K562 (cell line): ENCODE results near the gene IL27RA. TPM values are rescaled to one million over a fixed set of nuclear protein-coding genes. Genes with fewer than 3 reads are reported as not detected.

Experiments used
- CBX8 ChIP-seq: fragments of 200-600 bp; sonication (generic); IDR thresholded peaks from 2 replicates; pipeline ENCODE4 v1.6.1; 2012; ENCODE audit warnings: borderline replicate concordance, mixed run types, low read depth, mild to moderate bottlenecking, moderate library complexity, mixed read lengths, low read length, control low read depth, inconsistent platforms; ENCODE audit not compliant: poor library complexity, severe bottlenecking; ENCODE audit errors: extremely low read depth
- HOXB6 ChIP-seq: fragments of 250-450 bp; sonication (Bioruptor Pico); IDR thresholded peaks from 2 replicates; pipeline ENCODE4 v1.5.1; 2022; ENCODE audit warnings: mild to moderate bottlenecking, borderline replicate concordance
- ILK ChIP-seq: fragments of 450-650 bp; IDR thresholded peaks from 2 replicates; pipeline ENCODE4 v1.6.1; 2016; ENCODE audit warnings: missing genetic modification characterization, low read depth, mild to moderate bottlenecking, missing compliant biosample characterization, moderate library complexity, borderline replicate concordance
- MCM3 ChIP-seq: fragments of 450-650 bp; IDR thresholded peaks from 2 replicates; pipeline ENCODE4 v1.6.1; 2016
- MECOM ChIP-seq: fragments of 250-450 bp; sonication (Bioruptor Pico); IDR thresholded peaks from 2 replicates; pipeline ENCODE4 v1.8.0; 2022; ENCODE audit warnings: inconsistent platforms
- MTA3 ChIP-seq: fragments of 450-650 bp; formaldehyde crosslinking; IDR thresholded peaks from 2 replicates; pipeline ENCODE4 v1.6.1; 2017; ENCODE audit warnings: mild to moderate bottlenecking, borderline replicate concordance
- RBM17 ChIP-seq: fragments of 200-400 bp; formaldehyde crosslinking; IDR thresholded peaks from 2 replicates; pipeline ENCODE4 v1.6.1; 2017; ENCODE audit warnings: low read depth, mild to moderate bottlenecking, low read length, borderline replicate concordance
- SIX5 ChIP-seq, 2 experiments: IDR thresholded peaks; 2 replicates each; pipeline ENCODE4 v1.6.1; 2011; ENCODE audit warnings: low read length in 2 of 2, borderline replicate concordance in 1 of 2, low read depth in 1 of 2, mild to moderate bottlenecking in 1 of 2, moderate library complexity in 1 of 2; ENCODE audit not compliant: insufficient read depth in 1 of 2
- SP1 ChIP-seq: sonication (generic); formaldehyde crosslinking; IDR thresholded peaks from 2 replicates; pipeline ENCODE4 v1.8.1; 2022; ENCODE audit warnings: mild to moderate bottlenecking, missing genetic modification reagents
- ZNF778 ChIP-seq: fragments of 450-650 bp; formaldehyde crosslinking; IDR thresholded peaks from 2 replicates; pipeline ENCODE4 v1.4.0; 2020; ENCODE audit warnings: mild to moderate bottlenecking, moderate library complexity
- polyA plus RNA-seq, 8 experiments: library from polyadenylated mRNA; depleted of rRNA in 4 of 8; stranded (reverse) in 5 of 8; unstranded in 3 of 8; fragments of >200 nt; fragmentation: Nextera tagmentation in 2 of 8; fragmentation: Illumina TruSeq in 1 of 8; extraction: Ambion mirVana in 2 of 8; extraction: Trizol in 1 of 8; gene quantifications; 2 replicates each; pipeline versions ENCODE4 v1.2.1 to v1.2.3, GENCODE V29; 2011 to 2014; ENCODE audit warnings: inconsistent platforms in 1 of 8, missing spikeins in 1 of 8
- total RNA-seq, 7 experiments: library from RNA; depleted of rRNA in 6 of 7; stranded (reverse); fragments of >200 nt in 6 of 7; fragmentation: Illumina TruSeq in 2 of 7; extraction: Trizol in 2 of 7; gene quantifications; 2 replicates each; pipeline versions ENCODE4 v1.2.1 to v1.2.3, GENCODE V29; 2011 to 2021; ENCODE audit warnings: low replicate concordance in 1 of 7
- TF ChIP-seq, protein P1 (sequence below), 2 experiments: fragments of 150-350 bp in 1 of 2; IDR thresholded peaks; 2 replicates each; pipeline ENCODE4 v1.6.1; 2012 to 2016; ENCODE audit warnings: low read depth in 2 of 2, low read length in 2 of 2, mild to moderate bottlenecking in 1 of 2, moderate library complexity in 1 of 2
- TF ChIP-seq, protein P2 (sequence below): sonication (generic); formaldehyde crosslinking; IDR thresholded peaks from 2 replicates; pipeline ENCODE4 v1.8.0; 2022; ENCODE audit warnings: missing genetic modification reagents, mild to moderate bottlenecking, borderline replicate concordance
- TF ChIP-seq, protein P3 (sequence below): fragments of 250-450 bp; sonication (Bioruptor Pico); IDR thresholded peaks from 2 replicates; pipeline ENCODE4 v1.5.0; 2022; ENCODE audit warnings: mild to moderate bottlenecking
- TF ChIP-seq, protein P4 (sequence below), 2 experiments: fragments of 450-650 bp in 1 of 2; sonication (generic) in 1 of 2; formaldehyde crosslinking in 1 of 2; IDR thresholded peaks in 1 of 2; conservative IDR thresholded peaks in 1 of 2; 2 replicates each; pipeline versions ENCODE4 v1.6.1 to v1.8.1; 2016 to 2023; ENCODE audit warnings: mild to moderate bottlenecking in 2 of 2, moderate library complexity in 2 of 2, inconsistent platforms in 1 of 2, missing genetic modification reagents in 1 of 2

Gene IL27RA
- total and polyA plus RNA-seq, 9 of the 15 experiments (the other 6 are each of a cell fraction or from before 2014, with no cell fraction given) = 1.9 to 15.9 (median 12.0) TPM

DNA sequence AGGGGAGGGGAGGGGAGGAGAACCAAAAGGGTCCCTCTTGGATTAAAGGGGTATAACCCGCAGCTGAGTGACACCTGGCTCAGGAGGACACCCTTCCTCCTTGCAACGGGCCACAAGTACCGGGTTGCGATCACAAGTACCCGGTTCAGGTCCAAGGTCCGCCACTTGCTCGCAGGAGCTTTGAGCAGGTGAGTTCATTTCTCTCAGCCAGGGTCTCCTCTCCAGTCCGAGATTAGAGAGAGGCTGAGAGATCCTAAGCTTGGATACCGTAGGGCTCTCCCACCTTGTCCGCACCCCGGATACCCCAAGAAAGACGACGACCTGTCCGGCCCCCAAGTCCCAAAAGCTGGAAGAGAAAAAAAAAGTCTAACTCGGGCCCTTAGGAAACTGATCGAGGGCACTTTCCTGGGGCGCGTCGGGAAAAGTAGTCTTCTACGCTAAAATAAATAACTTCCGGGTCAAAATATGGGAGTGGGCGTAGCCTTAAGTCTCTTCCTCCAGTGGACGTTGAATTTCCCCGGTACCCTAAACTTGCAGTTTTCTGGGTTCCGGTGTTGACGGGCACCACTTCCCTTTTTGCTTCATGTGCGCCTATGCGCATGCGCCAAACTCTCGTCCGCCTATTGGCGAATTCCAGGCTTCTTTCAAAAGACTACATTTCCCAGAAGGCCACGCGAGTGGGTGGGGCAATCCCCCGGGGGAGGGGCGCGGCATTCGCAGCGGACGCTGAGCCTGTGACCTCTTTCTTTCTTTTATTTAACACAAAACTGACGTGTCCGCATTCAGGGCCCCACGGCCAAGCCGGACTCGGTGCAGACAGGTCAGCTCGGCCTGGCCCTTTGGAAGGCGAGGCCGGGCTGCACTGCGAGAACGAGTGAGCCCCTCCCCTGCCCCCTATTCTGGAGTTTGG lies 49.6 kb downstream of the IL27RA start (continued):
- TF ChIP-seq, protein P1, sequence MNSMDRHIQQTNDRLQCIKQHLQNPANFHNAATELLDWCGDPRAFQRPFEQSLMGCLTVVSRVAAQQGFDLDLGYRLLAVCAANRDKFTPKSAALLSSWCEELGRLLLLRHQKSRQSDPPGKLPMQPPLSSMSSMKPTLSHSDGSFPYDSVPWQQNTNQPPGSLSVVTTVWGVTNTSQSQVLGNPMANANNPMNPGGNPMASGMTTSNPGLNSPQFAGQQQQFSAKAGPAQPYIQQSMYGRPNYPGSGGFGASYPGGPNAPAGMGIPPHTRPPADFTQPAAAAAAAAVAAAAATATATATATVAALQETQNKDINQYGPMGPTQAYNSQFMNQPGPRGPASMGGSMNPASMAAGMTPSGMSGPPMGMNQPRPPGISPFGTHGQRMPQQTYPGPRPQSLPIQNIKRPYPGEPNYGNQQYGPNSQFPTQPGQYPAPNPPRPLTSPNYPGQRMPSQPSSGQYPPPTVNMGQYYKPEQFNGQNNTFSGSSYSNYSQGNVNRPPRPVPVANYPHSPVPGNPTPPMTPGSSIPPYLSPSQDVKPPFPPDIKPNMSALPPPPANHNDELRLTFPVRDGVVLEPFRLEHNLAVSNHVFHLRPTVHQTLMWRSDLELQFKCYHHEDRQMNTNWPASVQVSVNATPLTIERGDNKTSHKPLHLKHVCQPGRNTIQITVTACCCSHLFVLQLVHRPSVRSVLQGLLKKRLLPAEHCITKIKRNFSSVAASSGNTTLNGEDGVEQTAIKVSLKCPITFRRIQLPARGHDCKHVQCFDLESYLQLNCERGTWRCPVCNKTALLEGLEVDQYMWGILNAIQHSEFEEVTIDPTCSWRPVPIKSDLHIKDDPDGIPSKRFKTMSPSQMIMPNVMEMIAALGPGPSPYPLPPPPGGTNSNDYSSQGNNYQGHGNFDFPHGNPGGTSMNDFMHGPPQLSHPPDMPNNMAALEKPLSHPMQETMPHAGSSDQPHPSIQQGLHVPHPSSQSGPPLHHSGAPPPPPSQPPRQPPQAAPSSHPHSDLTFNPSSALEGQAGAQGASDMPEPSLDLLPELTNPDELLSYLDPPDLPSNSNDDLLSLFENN (IDR thresholded peaks at IDR 0.05; ENCODE audit: low read depth in 2 of 2, low read length in 2 of 2) = no peak
- no peak for TF ChIP-seq ZNF778 (CRISPR knock-in tag)
- no peak for TF ChIP-seq MECOM (CRISPR knock-in tag)
- no peak for TF ChIP-seq ILK (tag)
- peak; percentile 97 for TF ChIP-seq SP1 (CRISPR knock-in tag)
- TF ChIP-seq HOXB6 = no peak
- no peak for TF ChIP-seq CBX8
- TF ChIP-seq, protein P2, sequence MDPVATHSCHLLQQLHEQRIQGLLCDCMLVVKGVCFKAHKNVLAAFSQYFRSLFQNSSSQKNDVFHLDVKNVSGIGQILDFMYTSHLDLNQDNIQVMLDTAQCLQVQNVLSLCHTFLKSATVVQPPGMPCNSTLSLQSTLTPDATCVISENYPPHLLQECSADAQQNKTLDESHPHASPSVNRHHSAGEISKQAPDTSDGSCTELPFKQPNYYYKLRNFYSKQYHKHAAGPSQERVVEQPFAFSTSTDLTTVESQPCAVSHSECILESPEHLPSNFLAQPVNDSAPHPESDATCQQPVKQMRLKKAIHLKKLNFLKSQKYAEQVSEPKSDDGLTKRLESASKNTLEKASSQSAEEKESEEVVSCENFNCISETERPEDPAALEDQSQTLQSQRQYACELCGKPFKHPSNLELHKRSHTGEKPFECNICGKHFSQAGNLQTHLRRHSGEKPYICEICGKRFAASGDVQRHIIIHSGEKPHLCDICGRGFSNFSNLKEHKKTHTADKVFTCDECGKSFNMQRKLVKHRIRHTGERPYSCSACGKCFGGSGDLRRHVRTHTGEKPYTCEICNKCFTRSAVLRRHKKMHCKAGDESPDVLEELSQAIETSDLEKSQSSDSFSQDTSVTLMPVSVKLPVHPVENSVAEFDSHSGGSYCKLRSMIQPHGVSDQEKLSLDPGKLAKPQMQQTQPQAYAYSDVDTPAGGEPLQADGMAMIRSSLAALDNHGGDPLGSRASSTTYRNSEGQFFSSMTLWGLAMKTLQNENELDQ (CRISPR knock-in tag) = no peak
- TF ChIP-seq SIX5 (IDR thresholded peaks at IDR 0.05; ENCODE audit: borderline replicate concordance in 1 of 2, insufficient read depth in 1 of 2, low read depth in 1 of 2, low read length in 2 of 2) = peak; percentile 80 to 84
- TF ChIP-seq MCM3 = no peak
- no peak for TF ChIP-seq RBM17
- TF ChIP-seq MTA3 = 0 out of 2 replicates have a peak, but pooled peaks have one; percentile 42
- TF ChIP-seq, protein P3, sequence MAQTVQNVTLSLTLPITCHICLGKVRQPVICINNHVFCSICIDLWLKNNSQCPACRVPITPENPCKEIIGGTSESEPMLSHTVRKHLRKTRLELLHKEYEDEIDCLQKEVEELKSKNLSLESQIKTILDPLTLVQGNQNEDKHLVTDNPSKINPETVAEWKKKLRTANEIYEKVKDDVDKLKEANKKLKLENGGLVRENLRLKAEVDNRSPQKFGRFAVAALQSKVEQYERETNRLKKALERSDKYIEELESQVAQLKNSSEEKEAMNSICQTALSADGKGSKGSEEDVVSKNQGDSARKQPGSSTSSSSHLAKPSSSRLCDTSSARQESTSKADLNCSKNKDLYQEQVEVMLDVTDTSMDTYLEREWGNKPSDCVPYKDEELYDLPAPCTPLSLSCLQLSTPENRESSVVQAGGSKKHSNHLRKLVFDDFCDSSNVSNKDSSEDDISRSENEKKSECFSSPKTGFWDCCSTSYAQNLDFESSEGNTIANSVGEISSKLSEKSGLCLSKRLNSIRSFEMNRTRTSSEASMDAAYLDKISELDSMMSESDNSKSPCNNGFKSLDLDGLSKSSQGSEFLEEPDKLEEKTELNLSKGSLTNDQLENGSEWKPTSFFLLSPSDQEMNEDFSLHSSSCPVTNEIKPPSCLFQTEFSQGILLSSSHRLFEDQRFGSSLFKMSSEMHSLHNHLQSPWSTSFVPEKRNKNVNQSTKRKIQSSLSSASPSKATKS = no peak
- TF ChIP-seq, protein P4, sequence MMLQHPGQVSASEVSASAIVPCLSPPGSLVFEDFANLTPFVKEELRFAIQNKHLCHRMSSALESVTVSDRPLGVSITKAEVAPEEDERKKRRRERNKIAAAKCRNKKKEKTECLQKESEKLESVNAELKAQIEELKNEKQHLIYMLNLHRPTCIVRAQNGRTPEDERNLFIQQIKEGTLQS (IDR thresholded peaks at IDR 0.05) = no peak
- TF ChIP-seq, protein P4 (CRISPR knock-in tag; conservative IDR thresholded peaks at IDR 0.05) = peak; percentile 80; the same call in 1 of the 2 replicates
